NCI-H146 treated with DMSO at 0.1 percent for 48 hours (cell line): ENCODE measurements around the gene LOXHD1.

Experiments used
- DNase-seq: peaks from one replicate; lab custom pipeline; 2025; ENCODE audit not compliant: unreplicated experiment; lab: John Stamatoyannopoulos, UW

Gene LOXHD1

DNA sequence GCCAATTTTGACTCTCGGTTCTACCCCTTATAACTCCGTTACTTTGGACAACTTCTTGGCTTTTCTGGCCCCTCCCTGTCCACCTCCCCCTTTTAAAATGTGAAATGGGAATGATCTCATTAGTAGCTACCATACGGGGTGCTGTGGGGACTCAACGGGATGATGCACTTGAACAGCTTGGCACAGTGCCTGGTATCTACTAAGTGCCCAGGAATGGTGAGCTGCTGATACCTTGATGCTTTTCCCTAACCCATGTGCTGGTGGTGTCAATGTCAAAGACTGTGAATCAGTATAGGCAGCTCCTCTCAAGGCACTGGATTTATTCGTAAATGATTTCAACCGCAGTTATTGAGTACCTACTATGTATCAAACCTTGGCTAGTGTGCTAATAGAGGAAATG is 204.2 kb downstream of the LOXHD1 start:
- DNase-seq, result no peak

DNA sequence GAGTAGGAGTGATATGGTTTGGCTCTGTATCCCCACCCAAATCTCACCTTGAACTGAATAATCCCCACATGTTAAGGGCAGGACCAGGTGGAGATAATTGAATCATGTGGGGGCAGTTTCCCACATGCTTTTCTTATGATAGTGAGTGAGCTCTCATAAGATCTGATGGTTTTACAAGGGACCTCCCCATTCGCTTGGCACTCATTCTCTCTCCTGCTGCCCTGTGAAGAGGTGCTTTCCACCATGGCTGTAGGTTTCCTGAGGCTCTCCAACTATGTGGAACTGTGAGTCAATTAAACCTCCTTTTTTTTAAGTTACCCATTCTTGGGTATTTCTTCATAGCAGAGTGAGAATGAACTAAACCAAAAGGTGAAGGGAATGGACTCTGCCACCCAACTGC is 207.5 kb downstream of the LOXHD1 start:
- no peak for DNase-seq

DNA sequence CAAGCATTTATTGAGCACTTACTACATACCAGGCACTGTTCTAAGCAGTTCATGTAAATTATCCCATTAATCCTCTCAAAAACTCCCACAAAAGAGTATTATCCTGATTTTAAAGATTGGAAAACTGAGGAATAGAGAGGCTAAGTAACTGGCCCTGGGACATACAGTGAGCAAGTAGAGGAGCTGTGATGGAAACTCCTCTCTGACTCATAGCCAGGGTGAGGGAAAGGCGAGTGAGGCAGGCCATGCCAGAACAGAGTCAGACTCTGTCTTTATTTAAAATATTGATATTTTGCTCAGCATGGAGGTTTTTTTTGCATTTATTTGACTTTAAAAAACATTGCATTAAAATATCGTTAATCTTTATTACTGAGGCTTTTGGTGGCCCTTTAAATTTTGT is 208.0 kb downstream of the LOXHD1 start:
- no peak for DNase-seq

DNA sequence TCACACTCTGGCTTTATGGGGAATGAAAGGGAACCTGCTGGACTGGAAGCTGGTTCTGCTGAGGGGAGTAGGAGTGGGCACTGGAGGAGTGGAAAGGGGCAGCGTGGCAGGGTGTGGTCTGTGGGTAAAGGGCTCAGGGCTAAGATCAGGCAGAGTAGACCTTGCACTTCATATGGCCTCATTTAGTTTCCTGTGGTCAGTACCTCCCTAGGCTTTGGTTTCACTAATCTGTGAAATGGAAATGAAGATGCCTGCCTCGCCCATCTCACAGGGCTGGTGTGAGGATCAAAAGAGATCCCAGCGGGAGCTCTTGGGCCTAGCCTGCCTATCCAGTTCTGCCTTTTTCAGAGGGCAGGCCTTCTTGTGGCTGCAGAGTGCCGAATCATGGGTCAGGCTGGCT is 208.7 kb downstream of the LOXHD1 start:
- DNase-seq, result no peak

DNA sequence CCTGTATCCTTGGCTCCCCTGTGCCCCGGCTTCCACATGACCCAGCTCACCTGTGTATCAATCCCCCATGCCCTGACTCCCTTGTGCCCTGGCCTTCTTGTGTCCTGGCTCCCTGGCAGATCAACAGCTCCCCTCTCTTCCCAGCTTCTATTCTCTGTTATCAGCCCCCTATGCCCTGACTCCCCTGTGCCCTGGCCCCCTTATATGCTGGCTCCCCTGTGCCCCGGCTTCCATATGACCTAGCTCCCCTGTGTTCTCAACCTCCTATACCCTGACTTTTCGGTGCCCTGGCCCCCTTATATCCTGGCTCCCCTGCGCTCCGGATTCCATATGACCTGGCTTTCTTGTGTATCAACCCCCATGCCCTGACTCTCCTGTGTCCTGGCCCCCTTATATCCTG is 209.2 kb downstream of the LOXHD1 start:
- DNase-seq, result no peak

DNA sequence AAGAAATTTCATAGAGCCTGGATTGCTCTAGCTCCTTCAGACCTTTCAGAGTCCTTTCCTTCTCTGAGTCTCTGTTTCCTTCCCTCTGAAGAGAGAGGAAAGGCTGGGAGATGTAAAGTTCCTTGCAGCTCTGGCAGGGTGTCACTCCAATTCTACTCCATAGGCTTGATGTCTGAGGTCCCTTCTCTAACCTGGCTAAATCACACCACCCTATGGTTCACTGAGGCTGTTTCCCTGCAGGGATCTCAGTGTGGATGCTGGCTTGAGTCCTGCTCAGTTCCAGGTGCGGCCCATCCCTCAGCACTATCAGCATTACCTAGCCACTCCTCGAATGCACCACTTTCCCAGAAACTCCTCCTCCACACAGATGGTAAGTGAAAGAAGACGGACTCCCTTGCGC is 209.7 kb downstream of the LOXHD1 start:
- DNase-seq, result no peak

DNA sequence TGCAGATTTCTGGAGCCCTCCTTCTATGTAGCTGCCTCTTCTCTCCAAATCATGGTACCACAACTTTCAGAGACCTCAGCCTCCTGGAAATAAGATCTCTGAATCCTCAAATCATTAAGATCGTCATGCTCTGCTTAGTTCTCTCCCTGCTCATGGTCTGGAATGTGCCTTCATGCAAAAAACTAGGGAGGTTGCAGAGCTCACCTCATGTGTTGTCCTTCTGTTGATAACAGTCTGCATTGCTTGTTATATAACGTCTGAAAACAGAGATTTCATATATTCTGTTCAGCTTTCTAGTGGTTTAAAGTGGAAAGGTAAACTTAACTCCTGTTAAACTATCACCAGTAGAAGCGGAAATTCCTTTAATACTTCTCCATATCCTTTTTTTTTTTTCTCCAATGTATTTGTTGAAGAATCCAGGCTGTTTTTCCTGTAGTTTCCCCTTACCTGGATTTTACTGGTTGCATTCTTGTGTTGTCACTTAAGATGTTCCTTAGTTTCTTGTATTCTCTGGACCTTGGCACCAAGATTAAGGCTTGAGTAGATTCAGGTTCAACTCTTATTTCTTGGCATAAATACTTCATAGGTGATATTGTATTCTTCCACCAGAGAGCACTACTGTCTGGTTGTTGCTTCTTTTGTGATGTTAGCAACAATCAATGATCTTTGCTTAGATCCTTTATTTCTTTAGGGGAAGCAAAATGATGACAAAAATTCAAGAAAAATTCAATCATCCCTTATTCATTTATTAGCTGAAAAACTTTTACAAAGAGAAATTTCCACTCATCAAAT is 211.3 kb downstream of the LOXHD1 start:
- DNase-seq, result no peak

DNA sequence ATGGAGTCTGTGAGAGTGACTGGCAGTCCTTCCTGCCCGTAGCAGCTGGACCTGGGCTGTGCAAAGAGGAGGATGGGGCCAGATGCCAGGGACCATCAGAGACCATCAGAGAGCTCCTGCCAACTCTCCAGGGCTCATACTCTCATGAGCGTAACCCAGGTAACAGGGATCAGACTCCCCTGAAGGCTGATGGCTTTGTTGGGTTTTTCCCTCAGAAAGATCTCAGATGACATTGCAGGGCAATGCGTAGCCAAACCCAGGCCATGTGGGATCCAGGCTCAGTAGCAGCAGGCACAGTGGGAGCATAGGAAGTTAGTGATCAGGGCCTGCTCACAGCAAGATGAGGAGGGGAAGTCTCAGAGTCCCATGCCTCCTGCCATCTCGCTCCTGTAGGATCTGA is 218.0 kb downstream of the LOXHD1 start:
- no peak for DNase-seq

DNA sequence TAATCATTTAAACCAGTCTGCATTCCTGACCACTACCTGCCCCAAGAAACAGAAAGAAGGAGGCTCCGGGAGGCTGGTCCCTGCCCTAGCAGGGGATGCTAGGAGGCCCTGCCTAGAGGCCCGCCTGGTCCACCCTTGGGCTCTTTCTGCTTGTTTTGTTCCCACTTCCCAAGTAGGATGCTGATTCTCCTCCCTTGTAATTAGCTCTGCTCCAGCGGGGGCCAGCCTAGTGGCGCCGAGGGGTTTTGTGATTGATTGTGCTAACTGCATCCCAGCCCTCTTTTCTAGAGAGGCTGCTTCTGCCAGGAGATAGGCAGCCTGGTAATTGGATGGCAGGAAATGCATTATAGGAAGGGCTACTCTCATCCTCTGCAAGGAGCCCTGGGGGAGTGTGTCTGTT is 220.0 kb downstream of the LOXHD1 start:
- DNase-seq, result no peak

DNA sequence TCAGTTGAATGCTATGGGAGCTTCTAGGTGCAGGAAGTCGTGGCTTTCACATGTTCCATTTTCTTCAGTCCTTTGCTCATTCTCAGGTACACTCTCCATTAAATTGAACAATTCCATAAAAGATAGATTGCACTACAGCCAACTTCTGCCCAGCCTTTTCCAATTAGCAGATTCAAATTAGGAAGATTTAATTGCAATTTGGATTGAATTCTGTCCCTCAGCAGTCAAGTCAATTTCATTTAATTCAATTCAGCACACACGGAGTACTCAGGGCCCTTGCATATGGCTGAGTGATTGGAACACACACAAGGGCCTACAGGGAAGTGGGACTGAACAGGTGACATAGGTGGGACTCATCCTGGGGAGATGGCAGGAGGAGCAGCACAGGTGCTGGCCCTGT is 220.4 kb downstream of the LOXHD1 start:
- DNase-seq, result no peak

DNA sequence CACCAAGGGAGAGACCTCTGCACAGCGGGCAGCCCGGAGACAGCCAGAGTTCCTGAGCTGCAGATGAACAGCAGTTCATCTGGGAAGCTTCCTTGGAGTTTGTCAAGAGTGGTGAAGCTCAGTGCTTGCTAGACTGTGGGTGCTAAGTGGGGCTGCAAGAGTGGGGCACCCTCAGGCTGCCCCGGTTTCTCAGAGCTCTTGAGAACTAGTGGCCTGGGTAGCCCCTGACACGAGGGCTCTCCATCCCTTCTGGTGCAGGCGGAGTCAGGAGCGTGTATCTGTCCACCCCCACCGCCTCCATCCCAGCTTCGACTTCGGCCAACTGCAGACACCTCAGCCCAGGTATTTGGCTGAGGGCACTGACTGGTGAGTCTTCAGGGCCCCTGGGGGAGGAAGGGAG is 222.0 kb downstream of the LOXHD1 start:
- no peak for DNase-seq

DNA sequence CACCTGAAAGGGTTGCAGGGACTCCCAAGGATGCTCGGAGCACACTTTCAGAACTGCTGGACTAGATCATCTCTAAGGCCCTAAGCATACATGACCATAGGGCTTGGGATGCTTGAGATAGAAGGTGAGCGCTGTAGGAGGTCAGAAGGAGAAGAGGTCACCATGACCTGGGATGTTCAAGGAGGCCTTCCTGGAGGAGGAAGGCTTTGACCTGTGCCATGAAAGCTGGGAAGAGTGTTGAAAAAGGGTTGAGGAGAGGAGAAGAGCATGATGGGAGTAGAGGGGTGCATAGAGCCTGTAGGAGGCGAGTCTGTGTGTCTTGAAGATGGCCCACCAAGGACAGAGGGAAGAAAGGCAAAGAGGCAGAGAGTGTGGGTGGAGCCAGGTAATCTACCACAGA is 222.4 kb downstream of the LOXHD1 start:
- DNase-seq, result no peak

DNA sequence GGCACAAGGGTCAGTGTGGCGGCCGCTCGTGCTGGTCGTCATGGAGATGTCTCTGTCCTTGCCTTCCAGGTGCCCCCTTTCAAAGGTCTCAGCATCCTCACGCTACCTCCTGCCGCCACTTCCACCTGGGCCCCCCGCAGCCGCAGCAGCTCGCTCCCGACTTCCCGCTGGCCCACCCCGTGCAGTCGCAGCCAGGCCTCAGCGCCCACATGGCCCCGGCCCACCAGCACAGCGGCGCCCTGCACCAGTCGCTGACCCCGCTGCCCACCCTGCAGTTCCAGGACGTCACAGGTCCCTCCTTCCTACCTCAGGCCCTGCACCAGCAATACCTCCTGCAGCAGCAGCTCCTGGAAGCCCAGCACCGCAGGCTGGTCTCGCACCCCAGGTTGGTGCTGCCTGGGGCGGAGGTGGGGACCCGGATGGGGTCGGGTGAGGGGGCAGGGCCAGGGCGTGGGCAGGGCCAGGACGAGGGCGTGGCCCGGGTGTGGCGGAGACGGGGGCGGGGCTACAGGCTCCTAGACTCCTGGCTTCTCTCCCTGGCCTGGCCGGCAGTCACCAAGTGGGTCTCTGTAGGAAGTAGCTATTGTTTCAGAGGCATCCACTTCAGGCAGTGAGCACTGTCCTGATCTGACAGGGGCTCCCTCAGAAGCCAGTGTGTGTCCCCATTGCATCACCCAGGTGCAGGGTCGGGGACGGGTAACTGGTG is 223.7 kb downstream of the LOXHD1 start:
- DNase-seq, result no peak

DNA sequence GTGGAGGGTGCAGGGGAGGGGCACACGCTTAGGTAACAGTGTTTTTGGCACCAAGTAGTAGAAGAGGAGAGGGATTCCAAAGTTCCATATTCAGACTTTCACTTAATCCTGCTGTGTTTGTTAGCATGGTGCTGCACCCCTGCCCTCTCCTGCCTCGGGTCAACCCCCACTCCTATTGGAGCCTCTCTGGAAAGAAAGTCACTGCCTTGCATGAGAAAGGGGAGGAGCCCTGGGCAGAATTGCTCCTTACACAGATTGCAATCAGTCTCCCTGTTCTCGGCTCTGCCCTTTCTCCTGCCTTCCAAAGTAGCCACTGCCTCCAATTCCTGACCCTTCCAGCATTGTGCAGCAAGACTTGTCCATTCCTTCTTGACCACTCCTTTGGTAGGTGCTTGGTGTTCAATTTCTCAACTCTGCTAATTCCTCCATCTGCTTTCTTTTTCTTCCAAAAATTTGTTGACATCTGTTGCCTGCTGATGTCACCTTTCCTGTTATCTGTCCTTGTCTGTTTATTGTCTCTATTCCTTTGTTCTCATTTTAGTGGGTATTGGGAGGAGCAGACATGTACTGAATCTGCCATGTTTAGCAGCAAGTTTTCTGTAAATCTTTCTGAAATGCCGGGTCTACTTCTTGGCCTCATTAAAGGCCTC is 225.4 kb downstream of the LOXHD1 start:
- peak; percentile 13 for DNase-seq

DNA sequence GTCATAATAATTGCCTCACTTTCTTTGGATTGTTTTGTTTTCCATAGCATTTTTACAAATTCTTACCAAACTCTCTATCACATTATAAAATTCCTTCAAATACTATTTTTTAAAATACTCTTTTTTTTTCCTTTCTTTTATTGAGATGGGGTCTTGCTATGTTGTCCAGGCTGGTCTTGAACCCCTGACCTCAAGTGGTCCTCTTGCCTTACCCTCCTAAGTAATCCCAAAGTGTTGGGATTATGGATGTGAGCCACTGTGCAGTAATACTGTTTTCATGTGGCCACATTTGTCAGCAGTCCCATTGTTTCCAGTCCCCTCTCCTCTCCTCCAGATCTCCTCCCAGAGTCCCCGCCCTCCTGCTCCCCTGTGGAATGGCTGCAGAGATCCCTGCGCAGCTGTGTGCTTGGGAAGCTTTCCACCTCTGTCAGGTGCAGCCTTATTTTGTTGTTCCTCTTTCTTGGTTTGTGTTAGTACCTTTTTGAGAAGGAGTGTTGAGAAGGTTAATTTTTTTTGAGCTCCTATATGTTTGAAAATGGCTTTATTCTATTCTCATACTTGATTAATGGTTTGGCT is 227.3 kb downstream of the LOXHD1 start:
- no peak for DNase-seq

DNA sequence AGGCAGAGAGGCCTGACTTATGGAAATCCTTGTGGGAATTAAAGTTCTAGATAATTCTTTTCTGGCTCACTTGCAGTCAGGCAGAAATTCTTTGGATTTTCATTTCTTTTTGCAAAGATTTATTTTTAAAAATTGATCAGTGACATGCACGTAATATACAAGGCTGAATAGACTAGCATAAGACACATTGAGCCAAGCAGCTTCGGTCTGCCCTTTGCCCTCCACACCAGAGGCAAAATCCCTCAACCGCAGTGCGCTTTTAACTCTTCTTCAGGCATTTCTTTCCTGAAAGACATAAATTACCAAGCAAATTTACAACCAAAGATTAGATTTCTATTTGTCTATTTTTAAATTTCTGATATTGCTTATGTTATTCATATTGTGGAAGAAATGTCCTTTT is 227.9 kb downstream of the LOXHD1 start:
- DNase-seq, result no peak

DNA sequence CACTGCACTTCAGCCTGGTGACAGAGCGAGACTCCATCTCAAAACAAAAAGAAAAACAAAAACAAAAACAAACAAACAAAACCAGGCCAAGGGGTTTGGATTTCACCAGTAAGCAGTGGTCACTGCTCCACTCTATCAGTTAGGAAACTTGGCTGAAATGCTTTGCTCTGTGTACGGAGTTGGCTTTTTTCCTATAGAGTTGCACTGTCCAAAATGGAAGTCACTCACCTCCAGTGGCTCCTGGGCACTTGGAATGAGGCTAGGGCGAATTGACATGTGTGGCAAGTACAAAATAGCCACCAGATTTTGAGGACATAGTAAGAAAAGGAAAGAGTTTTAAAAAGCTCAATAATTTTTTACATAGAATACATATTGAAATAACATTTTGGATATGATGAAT is 228.7 kb downstream of the LOXHD1 start:
- DNase-seq, result no peak

DNA sequence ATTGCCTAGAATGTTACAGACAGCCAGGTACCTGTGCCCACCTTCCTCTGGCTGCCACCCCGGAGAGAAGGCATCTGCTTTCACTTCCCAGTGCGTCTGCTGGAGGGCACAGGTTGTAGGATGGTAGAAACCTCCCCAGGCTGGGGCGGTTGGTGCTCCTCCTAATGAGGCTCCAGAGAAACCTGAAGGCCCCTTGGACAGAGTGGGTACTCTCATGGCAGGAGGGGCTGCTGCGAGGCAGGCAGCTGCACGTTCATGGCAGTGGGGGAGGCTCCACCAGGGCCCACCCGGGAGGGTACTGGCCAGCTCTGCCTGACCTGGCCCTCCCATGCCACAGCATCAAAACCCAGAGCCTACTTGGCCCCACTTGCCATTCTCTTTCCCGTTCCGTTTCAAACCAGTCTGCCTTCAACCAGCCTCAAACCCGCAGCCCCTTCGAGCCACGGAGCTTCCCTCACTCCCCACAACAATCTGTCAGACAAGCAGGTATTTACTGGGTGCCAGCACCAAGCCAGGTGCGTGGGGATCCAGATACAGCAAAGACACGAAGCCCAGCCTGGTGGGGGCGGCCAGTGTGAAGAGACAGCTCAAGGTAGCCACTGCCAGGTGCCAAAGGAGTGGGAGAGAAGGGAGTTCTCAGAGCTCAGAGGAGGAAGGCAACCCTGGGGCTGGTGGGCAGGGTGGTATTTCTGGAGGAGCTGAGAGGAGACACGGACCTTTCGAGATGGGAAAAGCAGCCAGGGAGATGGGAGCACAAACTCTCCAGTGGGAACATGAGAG is 229.6 kb downstream of the LOXHD1 start:
- DNase-seq, result no peak
